HG03108 (cell line): ENCODE results near the gene OGDH.

Experiments
- ATAC-seq: cut with Tn5 transposase; IDR thresholded peaks from one replicate; pipeline ENCODE4 v1.9.1; 2021; ENCODE audit warnings: moderate library complexity; ENCODE audit not compliant: unreplicated experiment

The OGDH gene

DNA sequence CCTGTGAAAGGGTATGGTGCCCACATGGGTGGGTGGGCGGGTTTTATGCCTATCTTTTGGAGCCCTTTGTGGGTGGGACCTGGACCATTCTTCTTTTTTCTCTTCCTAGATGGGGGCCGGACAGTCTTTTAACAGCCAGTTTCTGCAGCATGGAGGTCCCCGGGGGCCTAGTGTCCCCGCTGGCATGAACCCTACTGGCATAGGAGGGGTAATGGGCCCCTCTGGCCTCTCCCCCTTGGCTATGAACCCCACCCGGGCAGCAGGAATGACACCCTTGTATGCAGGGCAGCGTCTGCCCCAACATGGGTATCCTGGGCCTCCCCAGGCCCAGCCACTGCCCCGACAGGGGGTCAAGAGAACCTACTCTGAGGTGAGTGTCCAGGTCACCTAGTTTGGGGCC is 151.3 kb downstream of the OGDH start:
- ATAC-seq, result no peak
